Right lung (tissue), 10 donors: ENCODE measurements around the gene TMPRSS6. TPM values are rescaled to one million over a fixed set of nuclear protein-coding genes. Genes with fewer than 3 reads are reported as not detected.

Experiments
- DNase-seq, 2 donors: peaks; one replicate each; pipeline ENCODE4 v3.0.0-alpha.2; 2013
- long read RNA-seq, 8 donors: transcript quantifications; one replicate each; lab custom pipeline, GENCODE V29; 2026
- polyA plus RNA-seq, 5 donors: library from polyadenylated mRNA; unstranded; fragments of 120-200 nt; gene quantifications; one replicate each; pipeline versions ENCODE4 v1.2.1 to v1.2.3, GENCODE V29; 2013; ENCODE audit warnings: inconsistent platforms in 1 of 5, low replicate concordance in 1 of 5; ENCODE audit not compliant: insufficient read length in 5 of 5, insufficient read depth in 1 of 5

TMPRSS6 gene
- polyA plus RNA-seq, result under 1 TPM; 0.36 to 0.79 (median 0.61) TPM
- long read RNA-seq, donor 1, result 0 reads
- long read RNA-seq, donor 2, result 0 reads
- long read RNA-seq, donor 3, result 0 reads
- long read RNA-seq, donor 4, result 0 reads
- long read RNA-seq, donor 5, result 0 reads
- long read RNA-seq, donor 6, result 0 reads
- long read RNA-seq, donor 7, result 0 reads
- long read RNA-seq, donor 8, result 0 reads

DNA sequence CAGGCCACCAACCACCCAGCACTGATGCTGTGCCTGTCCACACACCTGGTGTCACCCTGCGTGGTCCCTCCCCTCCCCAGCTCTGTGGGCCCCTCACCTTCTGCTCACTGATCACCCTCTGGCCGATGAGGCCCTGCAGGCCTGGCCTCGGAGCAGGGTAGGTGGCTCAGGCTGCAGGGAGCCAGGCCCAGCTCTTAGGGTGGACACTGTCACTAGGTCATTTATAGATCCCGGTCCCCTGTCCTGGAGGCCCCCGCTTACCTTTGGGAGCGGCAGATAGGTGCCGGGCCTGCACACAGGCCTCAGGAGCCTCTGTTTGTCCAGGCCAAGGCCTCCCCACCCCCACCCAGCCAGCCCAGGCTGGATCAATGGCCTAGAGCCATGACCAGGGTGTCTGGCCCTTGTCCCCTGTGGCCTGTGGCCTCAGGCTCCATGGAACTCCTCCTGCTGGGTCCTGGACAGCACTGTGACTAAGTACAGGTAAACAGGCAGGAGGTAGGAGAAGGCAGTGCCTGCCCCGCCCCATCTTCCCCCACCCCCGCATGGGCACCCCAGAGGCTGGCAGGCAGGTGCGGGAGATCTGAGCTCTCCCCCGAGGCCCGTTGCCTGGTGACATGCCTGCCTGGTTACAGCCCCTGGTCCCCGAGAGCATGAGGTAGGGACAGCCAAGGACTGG, at the start of gene TMPRSS6:
TSS of gene TMPRSS6 (minus strand) at position 472 of the 676 bp plus-strand sequence. CDS start 6,296 bp downstream, outside the sequence.
- no peak for DNase-seq

DNA sequence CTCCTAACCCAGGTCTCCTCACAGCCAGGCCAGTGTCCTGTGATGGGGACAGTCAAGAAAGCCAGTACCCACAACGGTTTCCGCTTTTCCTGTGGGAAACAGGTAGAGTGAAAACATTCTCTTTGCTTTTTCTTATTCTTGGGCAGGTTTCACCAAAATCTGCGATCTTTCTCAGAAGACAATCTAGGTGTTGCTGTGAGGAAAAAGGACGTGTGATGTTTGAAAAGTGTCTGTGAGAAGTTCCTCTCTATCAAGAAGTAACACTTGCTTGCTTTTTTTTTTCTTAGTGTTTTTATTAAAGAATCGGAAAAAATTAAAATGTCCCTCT, 49.4 kb upstream of the TMPRSS6 start:
- no peak for DNase-seq

DNA sequence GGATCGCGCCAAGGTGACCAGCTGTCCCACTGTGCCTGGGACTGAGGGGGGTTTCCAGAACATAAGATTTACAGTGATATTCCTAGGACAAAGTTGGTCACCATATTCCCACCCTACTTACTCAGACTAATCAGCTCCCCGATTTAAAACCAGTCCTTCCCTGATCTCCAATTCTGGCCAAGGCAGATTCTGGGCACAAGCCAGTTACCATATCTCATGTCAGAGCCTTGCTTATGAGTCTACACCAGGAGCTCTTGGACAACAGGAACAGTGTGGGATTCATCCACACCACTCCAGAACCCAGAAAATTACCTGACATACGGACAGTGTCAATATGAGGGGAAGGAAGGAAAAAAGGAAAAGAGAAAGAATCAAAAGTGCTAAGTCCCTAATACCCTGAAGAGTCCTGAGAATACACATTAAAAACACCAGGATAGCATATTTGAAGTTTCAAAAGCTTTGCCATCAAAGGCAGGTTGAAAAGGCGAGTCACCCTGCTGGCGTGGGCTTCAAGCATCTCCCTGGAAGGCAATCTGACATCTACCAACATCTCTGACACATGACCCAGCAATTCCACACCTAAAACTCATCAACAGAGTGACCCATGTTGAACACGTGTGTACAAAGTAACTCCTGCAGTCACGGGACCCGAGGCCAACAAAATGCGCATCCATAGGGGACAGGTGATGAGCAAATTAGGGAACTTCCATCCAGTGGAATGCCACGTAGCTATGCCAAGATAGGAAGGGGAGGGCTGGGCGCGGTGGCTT, 48.2 kb upstream of the TMPRSS6 start:
- no peak for DNase-seq

DNA sequence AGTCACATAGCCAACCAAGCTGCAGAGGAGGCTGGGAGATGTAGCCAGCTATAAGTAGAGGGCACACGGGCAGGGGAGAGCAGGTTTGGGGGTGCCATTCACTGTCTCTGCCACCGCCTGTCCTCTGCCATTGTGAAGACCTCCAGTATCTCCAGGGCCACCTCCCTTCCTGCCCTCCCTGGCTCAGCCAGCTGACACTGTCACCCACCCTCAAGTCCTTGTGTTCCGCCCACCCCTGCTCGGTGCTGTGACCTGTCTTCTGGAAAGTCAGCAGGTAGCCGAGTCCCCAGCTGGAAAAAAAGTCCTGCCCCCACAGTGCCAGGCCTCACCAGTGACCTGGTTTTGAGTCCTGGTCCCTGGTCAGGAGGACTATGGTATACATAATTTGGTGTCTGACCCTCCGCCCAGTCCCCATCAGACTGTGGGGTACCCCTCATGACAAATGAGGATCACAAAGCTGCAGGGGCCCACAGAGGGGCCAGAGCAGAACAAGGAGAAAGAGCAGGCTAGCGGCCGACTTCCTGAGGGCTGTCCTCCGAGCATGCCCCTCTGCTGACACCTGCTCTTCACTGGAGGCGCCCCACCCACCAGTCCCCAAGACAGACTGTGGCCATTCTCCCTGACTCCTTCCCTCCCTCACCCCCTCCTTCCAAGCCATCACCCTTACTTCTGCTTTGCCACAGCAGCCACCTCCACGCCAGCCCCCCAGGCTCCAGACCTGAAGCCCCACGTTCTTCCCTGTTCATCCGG, 47.3 kb upstream of the TMPRSS6 start:
- no peak for DNase-seq

DNA sequence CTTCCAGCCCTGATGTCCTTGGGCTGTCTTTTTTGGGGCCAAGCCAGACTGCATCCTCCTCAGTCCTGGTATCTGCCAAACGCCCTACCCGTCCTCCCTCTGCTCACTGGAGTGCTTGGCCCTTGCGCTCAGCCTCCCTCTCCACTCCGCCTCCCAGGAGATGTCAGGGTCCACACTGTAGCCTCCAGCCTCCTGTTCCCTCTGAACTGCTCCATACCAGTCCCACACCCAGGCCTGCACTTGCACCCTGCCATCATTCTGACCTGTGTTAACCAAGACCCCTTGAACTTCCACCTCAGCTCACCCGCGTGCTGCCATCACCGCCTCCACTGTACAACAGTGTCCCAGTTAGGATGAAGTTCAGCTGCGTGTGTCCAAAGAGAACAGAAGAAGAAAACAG, 46.5 kb upstream of the TMPRSS6 start:
- DNase-seq, result no peak

DNA sequence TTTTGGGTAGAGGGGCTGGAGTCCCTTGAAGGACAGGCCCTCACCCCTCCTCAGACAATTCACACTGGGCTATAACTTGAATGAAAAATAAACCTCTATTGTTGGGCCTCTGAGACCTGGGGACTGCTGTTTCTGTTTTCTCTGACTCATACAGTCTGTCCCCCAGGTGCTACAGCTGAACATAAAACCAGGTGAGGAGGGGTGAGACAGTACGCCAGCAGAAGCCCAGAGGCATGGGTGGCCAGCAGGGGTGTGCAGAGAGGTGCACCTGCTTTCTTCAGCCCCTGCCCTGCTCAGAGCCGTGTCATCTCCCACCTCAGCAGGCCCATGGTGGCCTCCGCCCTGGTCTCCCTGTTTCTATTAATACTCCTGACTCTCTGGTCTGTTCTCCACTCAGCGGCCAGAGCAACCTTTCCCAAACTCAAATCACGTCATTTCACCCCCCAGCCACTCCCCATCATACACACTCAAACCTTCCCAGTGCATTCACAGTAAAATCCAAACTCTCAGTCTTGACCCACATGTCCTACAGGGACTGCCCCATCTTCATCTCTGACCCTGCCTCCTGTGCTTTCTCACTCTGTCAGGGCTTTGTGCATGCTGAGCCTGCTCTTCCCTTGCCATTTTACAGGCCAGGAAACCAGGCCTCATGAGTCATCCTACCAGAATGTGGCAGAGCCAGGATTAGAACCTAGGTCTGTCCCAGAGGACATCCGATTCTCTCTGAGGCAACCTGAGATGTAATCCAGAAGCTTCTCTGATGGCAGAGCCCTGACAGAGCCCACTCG, 45.6 kb upstream of the TMPRSS6 start:
- DNase-seq, result no peak

DNA sequence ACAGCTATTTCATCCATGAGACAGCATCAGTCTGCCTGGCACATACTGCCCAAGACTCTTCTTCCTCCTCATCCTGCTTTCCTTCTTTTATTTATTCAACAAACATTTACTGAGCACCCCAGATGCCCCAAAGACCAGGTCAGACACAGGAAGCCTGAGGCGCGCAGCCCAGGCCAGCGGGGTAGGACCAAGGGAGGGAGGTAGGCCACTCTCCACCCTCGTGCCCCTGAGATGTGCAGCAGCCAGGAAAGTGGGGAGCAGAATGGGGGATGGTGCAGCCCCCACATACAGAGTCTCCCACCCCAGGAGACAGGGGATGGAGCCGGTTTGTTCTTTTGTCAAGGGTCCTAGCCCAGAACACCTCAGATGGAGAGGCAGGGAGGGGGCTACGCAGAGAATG, 44.4 kb upstream of the TMPRSS6 start:
- no peak for DNase-seq

DNA sequence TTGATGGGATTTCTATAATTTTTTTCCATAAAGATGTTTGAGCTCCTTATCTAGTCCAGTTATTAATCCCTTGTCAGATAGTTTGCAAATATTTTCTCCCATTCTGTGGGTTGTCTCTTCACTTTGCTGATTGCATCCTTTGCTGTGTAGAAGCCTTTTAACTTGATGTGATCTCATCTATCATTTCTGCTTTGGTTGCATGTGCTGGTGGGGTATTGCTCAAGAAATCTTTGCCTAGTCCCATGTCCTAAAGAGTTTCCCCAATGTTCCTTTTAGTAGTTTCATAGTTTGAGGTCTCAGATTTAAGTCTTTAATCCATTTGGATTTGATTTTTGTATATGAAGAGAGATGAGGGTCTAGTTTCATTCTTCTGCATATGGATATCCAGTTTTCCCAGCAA, 41.9 kb upstream of the TMPRSS6 start:
- no peak for DNase-seq

DNA sequence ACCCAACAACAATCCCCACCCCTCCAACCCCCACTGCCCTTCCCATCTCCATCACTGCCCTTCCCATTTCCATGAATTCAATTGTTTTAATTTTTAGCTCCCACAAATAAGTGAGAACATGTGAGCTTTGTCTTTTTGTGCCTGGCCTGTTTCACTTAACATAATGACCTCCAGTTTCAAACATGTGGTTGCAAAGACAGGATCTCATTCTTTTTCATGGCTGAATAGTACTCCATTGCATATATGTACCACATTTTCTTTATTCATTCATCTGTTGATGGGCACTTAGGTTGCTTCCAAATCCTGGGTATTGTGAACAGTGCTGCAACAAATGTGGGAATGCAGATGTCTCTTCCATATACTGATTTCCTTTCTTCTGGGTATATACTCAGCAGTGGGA, 41.2 kb upstream of the TMPRSS6 start:
- DNase-seq, result no peak

DNA sequence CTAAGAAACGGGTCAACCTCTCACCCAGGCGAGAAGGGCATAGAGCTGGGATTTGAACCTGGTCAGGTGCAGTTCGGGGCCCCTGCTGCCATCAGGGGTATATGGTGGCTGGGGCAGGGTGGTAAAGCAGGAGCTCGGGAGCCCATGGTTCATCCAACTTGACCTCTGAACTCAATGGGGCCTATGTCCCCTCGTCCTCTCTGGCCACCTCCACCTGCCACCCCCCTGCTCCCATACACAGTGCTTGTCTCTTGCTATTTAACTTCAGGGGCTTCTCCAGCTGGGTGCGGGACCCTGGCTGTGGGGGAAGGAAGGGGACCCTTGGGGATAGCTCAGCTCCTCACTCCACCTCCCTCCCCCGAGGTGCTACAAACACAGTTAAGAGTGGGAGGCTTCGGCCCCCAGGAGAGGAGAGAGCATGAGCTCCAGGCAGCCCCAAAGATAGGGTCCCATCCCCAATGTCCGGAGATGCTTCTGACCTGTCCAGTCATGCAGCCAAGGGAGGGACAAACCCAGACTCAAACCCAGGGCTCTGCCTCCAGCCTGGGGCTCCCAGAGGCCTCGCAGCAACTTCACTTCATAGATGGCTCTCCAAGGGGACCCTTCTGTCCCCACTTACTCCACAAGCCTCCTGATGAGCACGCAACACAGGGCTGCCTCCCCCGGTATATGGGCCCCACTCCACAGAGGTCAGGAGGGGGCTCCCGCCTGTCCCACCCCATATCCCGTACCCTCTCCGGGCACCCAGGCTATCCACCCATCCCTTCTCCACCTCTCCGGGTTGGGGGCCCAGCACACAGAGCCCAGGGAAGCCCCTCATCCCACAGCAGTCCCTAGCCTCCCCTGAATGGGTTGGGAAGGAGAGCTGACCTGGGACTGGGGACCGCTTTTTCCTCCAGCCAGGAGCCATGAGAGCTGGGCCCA, 39.5 kb upstream of the TMPRSS6 start:
- DNase-seq, result no peak

DNA sequence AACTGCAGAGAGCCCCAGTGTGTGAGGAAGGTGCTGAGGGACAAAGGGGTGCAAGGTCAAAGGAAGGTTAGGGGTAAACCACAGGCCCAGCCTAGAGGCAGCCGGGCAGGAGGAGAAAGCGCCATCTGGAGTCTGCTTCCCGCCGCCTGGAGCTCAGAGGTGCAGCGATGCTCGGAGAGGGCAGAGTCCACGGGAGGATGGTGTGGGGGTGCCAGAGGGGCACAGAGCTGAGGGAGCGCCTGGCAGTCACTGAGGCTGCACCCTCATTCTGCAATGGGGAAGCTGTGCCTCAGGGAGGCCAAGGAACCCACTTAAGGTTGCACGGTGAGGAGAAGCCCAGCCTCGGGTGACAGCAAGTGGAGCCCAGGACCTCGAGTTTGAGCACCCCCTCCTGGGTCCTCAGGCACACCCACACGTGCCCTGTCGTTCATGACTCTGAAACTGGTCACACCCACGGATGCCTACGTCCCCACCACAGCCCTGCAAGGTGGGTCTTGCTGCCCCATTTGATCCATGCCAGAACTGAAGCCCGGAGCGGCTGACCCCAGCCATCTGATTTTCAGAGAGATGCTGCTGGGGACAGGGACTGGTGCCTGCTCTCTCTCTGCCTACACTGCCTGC, 38.6 kb upstream of the TMPRSS6 start:
- DNase-seq, result no peak

DNA sequence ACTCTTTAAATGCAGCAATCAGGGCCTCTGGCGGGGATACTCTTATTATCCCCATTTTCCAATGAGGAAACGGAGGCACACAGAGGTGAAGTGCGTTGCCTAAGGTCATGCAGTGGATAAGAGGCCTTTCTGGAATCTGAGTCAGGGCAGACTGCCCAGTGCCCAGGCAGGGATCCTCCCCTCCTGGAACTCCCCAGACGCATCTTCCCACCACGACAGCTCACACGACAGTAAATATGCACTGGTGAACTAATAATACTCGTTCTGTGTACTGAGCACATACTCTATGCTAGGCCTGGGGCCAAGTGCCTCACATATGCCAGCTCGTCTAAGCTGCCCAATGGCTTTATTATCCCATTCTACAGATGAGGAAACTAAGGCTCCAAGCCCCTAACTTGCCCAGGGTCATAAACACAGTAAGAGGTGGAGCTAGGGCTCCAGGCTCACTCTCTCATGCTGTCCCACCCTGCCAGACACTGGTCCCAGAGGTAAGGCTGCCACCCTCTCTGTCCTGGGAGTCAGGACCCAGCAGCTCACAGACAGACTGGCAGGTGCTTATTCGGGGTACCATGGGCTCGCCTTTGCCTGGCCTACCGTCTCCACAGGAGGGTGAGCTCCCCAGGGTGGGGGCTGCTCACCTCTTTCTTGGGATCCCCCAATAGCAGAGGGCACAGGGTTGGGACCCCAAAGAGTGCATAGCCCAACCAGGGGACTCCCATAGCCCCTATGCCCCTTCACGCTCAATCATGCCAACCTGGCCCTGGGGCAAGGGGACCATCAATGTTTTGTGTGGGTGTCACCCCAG, 37.9 kb upstream of the TMPRSS6 start:
- DNase-seq, result no peak

DNA sequence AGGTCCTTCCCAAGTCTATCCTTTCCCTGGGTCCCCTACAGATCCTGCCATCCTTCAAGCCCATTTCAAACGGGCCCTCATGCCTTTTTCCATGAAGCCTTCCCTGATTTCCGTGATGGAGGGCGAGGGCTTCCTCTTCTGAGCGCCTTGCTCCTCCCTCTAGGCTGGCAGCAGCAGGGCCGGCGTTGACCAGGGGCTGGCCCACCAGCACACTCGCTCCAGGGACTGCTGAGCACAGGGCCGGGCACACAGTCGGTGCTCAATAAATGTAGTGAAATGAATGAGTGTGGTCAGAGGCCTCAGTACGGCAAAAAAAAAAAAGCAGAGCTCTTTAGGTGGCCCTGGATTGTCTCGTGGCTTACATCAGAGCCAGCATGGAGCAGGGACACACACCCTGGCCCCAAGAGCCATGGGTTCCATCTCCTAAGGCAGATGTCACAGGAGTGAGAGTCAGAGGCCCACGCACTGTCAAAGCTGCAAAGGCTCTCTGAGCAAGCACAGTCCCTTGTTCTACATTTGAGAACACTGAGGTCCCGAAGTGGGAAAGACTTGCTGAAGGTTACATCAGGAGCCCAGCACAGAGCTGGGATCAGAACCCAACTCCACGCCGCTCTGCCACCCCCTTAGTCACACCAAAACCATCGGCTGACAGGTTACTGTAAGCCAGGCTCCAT, 37.1 kb upstream of the TMPRSS6 start:
- no peak for DNase-seq

DNA sequence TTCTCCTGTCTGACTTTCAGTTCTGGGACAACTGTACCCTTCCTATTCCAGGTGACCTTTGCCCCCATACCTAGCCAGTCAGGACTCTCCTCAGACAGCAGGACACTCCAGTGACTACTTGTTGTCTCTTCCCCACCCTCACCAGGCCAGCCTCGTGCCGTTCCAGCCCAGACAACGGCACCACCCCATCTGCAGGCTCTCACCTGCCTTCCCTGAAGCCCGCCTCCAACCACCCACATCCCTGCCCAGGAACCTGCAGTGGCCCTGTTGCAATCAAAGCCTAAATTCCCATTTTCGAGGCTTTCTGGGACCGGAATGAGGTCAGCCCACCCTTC, 36.5 kb upstream of the TMPRSS6 start:
- no peak for DNase-seq

DNA sequence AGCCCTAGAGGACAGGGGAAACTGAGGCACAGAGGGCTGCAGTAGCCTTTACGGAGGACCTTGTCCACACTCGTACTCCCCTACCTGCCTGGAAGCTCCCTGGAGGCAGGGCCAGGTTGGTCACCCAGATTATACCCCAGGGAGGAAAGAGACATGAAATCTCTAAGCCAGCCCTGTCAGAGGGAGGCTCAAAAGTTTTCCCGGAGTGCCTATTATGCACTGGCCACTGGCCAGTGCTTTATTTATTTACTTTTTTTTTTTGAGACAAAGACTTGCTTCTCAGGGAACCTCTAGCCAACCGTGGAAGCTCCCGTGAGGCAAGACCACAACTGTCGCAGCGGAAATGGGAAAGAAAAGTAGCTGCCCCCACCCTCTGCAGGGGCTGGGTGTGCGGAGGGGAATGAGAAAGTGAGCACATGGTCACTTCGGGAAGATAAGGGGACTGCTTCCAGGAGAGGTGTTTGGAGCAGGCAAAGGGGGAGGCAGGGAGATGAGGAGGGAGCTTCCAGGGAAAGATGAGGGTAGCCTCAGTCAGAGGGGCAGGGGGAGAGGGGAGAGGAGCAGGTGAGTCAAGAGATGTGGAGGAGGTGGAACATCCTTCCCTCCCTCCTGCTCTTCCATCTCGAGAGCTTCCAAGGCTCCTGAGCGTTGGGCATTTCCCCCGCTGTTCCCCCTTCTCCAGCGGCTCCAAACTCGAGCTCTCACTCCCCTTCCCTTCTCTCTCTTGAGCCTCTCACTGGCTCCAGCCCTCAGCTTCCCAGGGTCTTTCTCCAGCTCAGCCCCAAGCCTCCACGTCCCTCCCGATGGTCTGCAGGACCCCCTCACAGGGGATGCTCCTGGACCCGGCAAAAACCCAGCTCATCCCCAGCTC, 35.9 kb upstream of the TMPRSS6 start:
- no peak for DNase-seq

DNA sequence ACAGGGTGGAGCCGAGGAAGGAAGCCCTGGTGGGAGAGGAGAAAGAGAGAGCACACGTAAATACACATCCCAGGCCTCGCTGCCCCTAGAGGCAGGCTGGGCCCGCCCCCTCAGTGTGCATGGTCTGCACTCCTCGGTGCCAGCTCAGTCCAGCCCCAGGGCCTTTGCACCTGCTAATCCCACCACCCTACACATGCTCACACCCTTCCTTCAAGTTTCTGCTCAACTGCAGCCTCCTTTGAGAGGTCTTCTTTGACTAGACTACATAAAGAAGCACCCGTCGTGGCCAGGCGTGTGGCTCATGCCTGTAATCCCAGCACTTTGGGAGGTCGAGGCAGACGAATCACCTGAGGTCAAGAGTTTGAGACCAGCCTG, 34.7 kb upstream of the TMPRSS6 start:
- no peak for DNase-seq

DNA sequence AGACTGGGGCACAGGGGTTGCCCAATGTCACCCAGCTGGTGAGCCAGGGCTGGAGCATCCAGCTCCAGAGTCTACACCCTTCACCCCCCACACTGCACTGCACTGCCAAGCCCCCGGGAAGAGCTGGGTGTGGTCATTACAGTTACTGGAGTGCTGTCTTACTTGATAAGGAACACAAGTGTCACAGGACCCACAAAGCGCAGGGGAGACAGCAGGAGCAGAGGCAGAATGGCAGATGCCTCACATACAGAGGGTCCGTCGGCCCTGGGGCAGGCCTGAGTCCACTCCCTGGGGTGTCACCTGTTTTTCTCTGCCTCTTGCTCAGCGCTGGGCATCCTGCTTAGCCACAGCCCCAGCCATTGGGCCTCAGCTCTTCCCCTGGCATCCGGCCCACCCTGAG, 32.5 kb upstream of the TMPRSS6 start:
- DNase-seq, result no peak

DNA sequence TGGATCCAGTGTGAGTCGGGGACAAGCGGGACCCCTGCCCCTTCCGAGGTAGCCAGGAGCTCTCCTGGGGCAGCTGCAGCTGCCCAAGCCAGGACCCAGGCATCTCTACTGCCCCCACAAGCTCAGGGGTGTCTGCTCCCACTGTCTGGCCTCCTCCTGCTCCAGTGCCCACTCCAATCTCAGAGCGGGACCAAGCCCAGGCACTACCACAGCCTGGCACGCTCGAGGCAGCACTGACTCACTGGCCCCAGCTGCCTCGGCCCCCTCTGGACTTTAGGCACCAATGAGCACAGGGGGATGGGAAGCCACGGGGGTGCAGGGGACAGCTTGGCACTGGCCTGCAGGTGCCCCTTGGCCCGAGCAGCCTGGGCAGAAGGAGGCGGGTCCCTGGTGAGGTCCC, 32.0 kb upstream of the TMPRSS6 start:
- DNase-seq, result no peak
